Stimulated activated CD4-positive, alpha-beta T cell treated with anti-CD3 and anti-CD28 coated beads, Interleukin-2, amount 100 ng/mL, for 24 hours (primary cell): ENCODE measurements around the gene COBL.

Source experiments
- DNase-seq, 2 donors: peaks; one replicate each; pipeline ENCODE4 v3.0.0-alpha.2; 2020

The COBL gene

GRCh38 chr7:51325908-51326307 lies 9.3 kb upstream of the COBL start:
- no peak for DNase-seq

- DNase-seq: no peak
Observed at GRCh38 chr7:51325261-51325676, 8.7 kb upstream of the COBL start.

GRCh38 chr7:51324206-51324898 lies 7.7 kb upstream of the COBL start:
- no peak for DNase-seq

GRCh38 chr7:51321961-51322515 lies 5.4 kb upstream of the COBL start:
- no peak for DNase-seq

GRCh38 chr7:51318886-51319579 lies 2.4 kb upstream of the COBL start:
- no peak for DNase-seq

- DNase-seq: no peak
Observed at GRCh38 chr7:51318001-51318400, 1.4 kb upstream of the COBL start.

- DNase-seq: no peak
Observed at GRCh38 chr7:51317582-51317910, 937 bp upstream of the COBL start.

GRCh38 chr7:51316262-51316665 lies 345 bp downstream of the COBL start:
- peak in 1 of 2 donors; percentile 18 for DNase-seq

GRCh38 chr7:51315393-51316261 lies 982 bp downstream of the COBL start:
- DNase-seq: no peak

GRCh38 chr7:51314726-51315125 lies 1.9 kb downstream of the COBL start:
- no peak for DNase-seq

GRCh38 chr7:51313738-51314425 lies 2.7 kb downstream of the COBL start:
- no peak for DNase-seq

- DNase-seq: no peak
Observed at GRCh38 chr7:51312951-51313737, 3.5 kb downstream of the COBL start.

- DNase-seq: no peak
Observed at GRCh38 chr7:51311166-51311565, 5.4 kb downstream of the COBL start.

- DNase-seq: no peak
Observed at GRCh38 chr7:51310131-51310583, 6.5 kb downstream of the COBL start.

- no peak for DNase-seq
Observed at GRCh38 chr7:51309361-51310130, 7.1 kb downstream of the COBL start.

GRCh38 chr7:51308696-51309095 lies 7.9 kb downstream of the COBL start:
- DNase-seq: no peak

- DNase-seq: no peak
Observed at GRCh38 chr7:51308265-51308664, 8.3 kb downstream of the COBL start.

GRCh38 chr7:51307651-51308210 lies 8.9 kb downstream of the COBL start:
- DNase-seq: no peak

- DNase-seq: no peak
Observed at GRCh38 chr7:51306761-51307160, 9.8 kb downstream of the COBL start.

- no peak for DNase-seq
Observed at GRCh38 chr7:51304729-51305128, 11.9 kb downstream of the COBL start.

GRCh38 chr7:51303142-51303525 lies 13.5 kb downstream of the COBL start:
- no peak for DNase-seq
